Gastroesophageal sphincter (tissue), 4 donors: ENCODE results near the gene C12orf57. TPM values are rescaled to one million over a fixed set of nuclear protein-coding genes. Genes with fewer than 3 reads are reported as not detected.

Experiments used
- ATAC-seq: fragments of 150-250 bp; one replicate; pipeline ENCODE4 v1.9.1; 2016; ENCODE audit warnings: mild to moderate bottlenecking, moderate library complexity
- H3K27ac ChIP-seq, 4 donors: fragments of 200-600 bp; sonication (generic) in 3 of 4; 1 replicate in 3 of 4; 2 replicates in 1 of 4; pipeline ENCODE4 v1.5.1; 2016 to 2019
- H3K27me3 ChIP-seq: fragments of 200-600 bp; sonication (generic); one replicate; pipeline ENCODE4 v1.5.1; 2019
- H3K36me3 ChIP-seq, 2 donors: fragments of 200-600 bp; sonication (generic); one replicate each; pipeline ENCODE4 v1.5.1; 2019; ENCODE audit warnings: control low read depth in 1 of 2
- H3K4me1 ChIP-seq, 3 donors: fragments of 200-600 bp; sonication (generic); 1 replicate in 2 of 3; 2 replicates in 1 of 3; pipeline ENCODE4 v1.5.1; 2016 to 2019; ENCODE audit warnings: control low read depth in 2 of 3
- H3K4me3 ChIP-seq, 2 donors: fragments of 200-600 bp; sonication (generic); one replicate each; pipeline ENCODE4 v1.5.1; 2019; ENCODE audit warnings: mild to moderate bottlenecking in 1 of 2, moderate library complexity in 1 of 2
- H3K9me3 ChIP-seq, 3 donors: fragments of 200-600 bp; sonication (generic); one replicate each; pipeline ENCODE4 v1.5.1; 2017 to 2019; ENCODE audit warnings: control low read depth in 2 of 3
- EP300 ChIP-seq: sonication (generic); formaldehyde crosslinking; IDR thresholded peaks from one replicate; pipeline ENCODE4 v1.6.1; 2017; ENCODE audit warnings: antibody characterized with exemption, mild to moderate bottlenecking
- POLR2A ChIP-seq, 2 donors: fragments of 450-650 bp; IDR thresholded peaks; one replicate each; pipeline ENCODE4 v1.6.1; 2017; ENCODE audit warnings: antibody characterized with exemption in 2 of 2, mild to moderate bottlenecking in 2 of 2, moderate library complexity in 1 of 2
- POLR2AphosphoS5 ChIP-seq: sonication (generic); formaldehyde crosslinking; IDR thresholded peaks from one replicate; pipeline ENCODE4 v1.6.1; 2017; ENCODE audit warnings: antibody characterized with exemption
- WGBS, 2 donors: methylation state at CpG; one replicate each; pipeline ENCODE4 v1.1.5; 2018; ENCODE audit warnings: low coverage in 1 of 2; 5-methylcytosine and 5-hydroxymethylcytosine counted together
- total RNA-seq, 4 donors: library from RNA; depleted of rRNA; stranded (reverse); fragments of >200 nt; gene quantifications; one replicate each; pipeline ENCODE4 v1.1.0, GENCODE V29; 2016
- TF ChIP-seq, protein P1 (sequence below), 4 experiments: fragments of 200-600 bp in 2 of 4; fragments of 450-650 bp in 2 of 4; sonication (generic) in 1 of 4; IDR thresholded peaks; one replicate each; pipeline ENCODE4 v1.5.1; 2017 to 2019; ENCODE audit warnings: antibody characterized with exemption in 4 of 4, mild to moderate bottlenecking in 2 of 4, moderate library complexity in 2 of 4

The C12orf57 gene
- total RNA-seq, 4 donors from 2014 or later, result 172 to 521 (median 367) TPM

DNA sequence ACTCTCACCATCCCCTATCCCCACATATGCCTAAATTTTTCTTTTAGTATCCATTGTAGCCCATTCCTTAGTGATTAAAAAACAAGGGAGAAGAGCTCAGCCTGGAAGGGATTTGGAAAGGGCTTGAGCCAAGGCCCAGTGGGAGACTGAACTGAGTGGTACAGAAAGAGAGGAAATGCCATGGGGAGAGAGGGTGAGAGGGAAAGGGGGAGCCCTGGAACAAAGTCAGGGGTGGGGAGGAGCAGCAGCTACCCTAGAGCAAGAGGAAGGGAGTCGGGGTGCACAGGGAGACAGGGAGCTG is 18.6 kb upstream of the C12orf57 start:
- peak overlapping the region; percentile 91 to 100 (median 96) for H3K27ac ChIP-seq
- peaks cover 0 to 37% of the 10 kb centered on the region in 2 donors for H3K36me3 ChIP-seq
- peaks cover 9 to 56% (median 28%) of the 10 kb centered on the region in 3 donors for H3K4me1 ChIP-seq
- H3K27me3 ChIP-seq, result no peaks in the 10 kb centered on the region
- TF ChIP-seq, protein P1, sequence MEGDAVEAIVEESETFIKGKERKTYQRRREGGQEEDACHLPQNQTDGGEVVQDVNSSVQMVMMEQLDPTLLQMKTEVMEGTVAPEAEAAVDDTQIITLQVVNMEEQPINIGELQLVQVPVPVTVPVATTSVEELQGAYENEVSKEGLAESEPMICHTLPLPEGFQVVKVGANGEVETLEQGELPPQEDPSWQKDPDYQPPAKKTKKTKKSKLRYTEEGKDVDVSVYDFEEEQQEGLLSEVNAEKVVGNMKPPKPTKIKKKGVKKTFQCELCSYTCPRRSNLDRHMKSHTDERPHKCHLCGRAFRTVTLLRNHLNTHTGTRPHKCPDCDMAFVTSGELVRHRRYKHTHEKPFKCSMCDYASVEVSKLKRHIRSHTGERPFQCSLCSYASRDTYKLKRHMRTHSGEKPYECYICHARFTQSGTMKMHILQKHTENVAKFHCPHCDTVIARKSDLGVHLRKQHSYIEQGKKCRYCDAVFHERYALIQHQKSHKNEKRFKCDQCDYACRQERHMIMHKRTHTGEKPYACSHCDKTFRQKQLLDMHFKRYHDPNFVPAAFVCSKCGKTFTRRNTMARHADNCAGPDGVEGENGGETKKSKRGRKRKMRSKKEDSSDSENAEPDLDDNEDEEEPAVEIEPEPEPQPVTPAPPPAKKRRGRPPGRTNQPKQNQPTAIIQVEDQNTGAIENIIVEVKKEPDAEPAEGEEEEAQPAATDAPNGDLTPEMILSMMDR (IDR thresholded peaks at IDR 0.05), result no peak
- no peak for TF ChIP-seq EP300
- TF ChIP-seq POLR2A (IDR thresholded peaks at IDR 0.05), result no peak
- no peak for TF ChIP-seq POLR2AphosphoS5
- H3K4me3 ChIP-seq, result peak overlapping the region in 1 of 2 donors; percentile 97
- peak; percentile 0 for ATAC-seq
- WGBS, 2 donors, result 0% methylated on average over 1 of the region's 1 CpG
- H3K9me3 ChIP-seq, result no peaks in the 10 kb centered on the region

DNA sequence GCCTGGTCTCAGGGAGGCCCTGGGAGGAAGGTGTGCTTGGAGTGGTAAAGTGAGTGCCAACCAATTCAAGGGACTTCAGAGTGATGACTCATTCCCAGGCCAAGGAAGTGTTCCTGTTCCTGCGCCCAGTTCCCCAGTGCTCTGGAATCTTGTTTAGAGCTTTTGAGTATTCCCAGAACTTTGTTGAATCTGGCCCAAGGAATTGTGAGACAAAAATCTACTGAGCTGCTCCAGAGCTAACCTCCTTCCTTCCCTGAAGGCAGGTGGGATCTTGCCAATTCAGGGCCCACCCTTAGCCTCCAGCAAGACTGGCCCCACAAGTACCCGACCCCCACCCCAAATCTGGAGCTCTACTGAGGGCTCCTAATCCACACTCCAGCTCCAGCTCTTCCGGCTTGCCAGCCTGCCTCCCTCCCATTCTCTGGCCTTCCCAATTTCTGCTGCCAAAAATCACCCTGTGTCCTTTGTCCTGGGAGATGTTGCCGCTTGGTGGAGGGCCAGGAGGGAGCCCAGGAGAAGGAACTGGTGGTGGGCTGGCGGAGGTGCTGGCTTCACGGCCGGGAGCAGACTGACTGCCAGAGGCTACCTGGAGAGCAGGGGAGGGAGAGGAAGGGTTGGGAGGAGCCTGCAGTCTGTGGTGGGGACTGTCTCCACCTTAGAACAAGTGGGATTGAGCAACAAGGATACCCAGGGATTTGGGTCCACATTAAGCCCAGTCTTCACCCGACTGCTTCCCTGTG is 18.1 kb upstream of the C12orf57 start:
- H3K4me3 ChIP-seq, result peak overlapping the region; percentile 94 to 97
- WGBS, 2 donors, result 7 to 17% methylated on average over 3 to 4 of the region's 8 CpGs
- H3K9me3 ChIP-seq, result no peaks in the 10 kb centered on the region
- H3K27ac ChIP-seq, result peak overlapping the region; percentile 91 to 100 (median 96)
- peaks cover 0 to 32% of the 10 kb centered on the region in 2 donors for H3K36me3 ChIP-seq
- TF ChIP-seq POLR2A (IDR thresholded peaks at IDR 0.05), result peak in 1 of 2 donors; percentile 7
- TF ChIP-seq POLR2AphosphoS5, result peak; percentile 80
- TF ChIP-seq EP300, result no peak
- TF ChIP-seq, protein P1 (IDR thresholded peaks at IDR 0.05), result peak in 1 of 4 experiments; percentile 18
- H3K27me3 ChIP-seq, result no peaks in the 10 kb centered on the region
- peak; percentile 78 for ATAC-seq
- H3K4me1 ChIP-seq, result peaks cover 9 to 61% (median 28%) of the 10 kb centered on the region in 3 donors

GRCh38 chr12:6927379-6928021 is 16.3 kb upstream of the C12orf57 start, which contains the start of gene ATN1:
ATN1 (plus strand) TSS chr12:6927959; CDS start chr12:6934002, 6,043 bp downstream.
- peak within 1 kb of the TSS; percentile 91 to 100 (median 96) for H3K27ac ChIP-seq
- 0 to 1% methylated on average over 11 to 23 of the region's 66 CpGs for WGBS, 2 donors
- peak; percentile 70 for ATAC-seq
- TF ChIP-seq EP300 (no peak), POLR2A (IDR thresholded peaks at IDR 0.05) (peak; percentile 53 to 65), POLR2AphosphoS5 (peak; percentile 85)
- TF ChIP-seq, protein P1 (IDR thresholded peaks at IDR 0.05), result no peak
- H3K4me1 ChIP-seq, result peaks cover 9 to 79% (median 36%) of the 10 kb centered on the region in 3 donors
- no peaks in the 10 kb centered on the region for H3K9me3 ChIP-seq
- peaks cover 0 to 14% of the 10 kb centered on the region in 2 donors for H3K36me3 ChIP-seq
- H3K27me3 ChIP-seq, result no peaks in the 10 kb centered on the region
- H3K4me3 ChIP-seq, result peak within 1 kb of the TSS; percentile 94 to 97

GRCh38 chr12:6928022-6928702 is 15.7 kb upstream of the C12orf57 start:
- ATAC-seq, result no peak
- Histone ChIP-seq H3K4me3 (peak overlapping the region; percentile 94 to 97), H3K27me3 (no peaks in the 10 kb centered on the region), H3K36me3 (peaks cover 0 to 7% of the 10 kb centered on the region in 2 donors), H3K4me1 (peaks cover 9 to 86% (median 36%) of the 10 kb centered on the region in 3 donors), H3K9me3 (no peaks in the 10 kb centered on the region), H3K27ac (peak overlapping the region; percentile 91 to 100 (median 96))
- 0% methylated on average over 1 to 3 of the region's 79 CpGs for WGBS, 2 donors
- TF ChIP-seq POLR2AphosphoS5 (no peak), POLR2A (IDR thresholded peaks at IDR 0.05) (peak in 1 of 2 donors; percentile 24), EP300 (no peak)
- TF ChIP-seq, protein P1 (IDR thresholded peaks at IDR 0.05), result no peak
